ENCODE results near the gene MYLK.
"Not testable (repeated sequence)": the region's sequence is repeated elsewhere in the genome, so short reads cannot be mapped to it uniquely, and the experiment has no call there.

MYLK gene, protein sequence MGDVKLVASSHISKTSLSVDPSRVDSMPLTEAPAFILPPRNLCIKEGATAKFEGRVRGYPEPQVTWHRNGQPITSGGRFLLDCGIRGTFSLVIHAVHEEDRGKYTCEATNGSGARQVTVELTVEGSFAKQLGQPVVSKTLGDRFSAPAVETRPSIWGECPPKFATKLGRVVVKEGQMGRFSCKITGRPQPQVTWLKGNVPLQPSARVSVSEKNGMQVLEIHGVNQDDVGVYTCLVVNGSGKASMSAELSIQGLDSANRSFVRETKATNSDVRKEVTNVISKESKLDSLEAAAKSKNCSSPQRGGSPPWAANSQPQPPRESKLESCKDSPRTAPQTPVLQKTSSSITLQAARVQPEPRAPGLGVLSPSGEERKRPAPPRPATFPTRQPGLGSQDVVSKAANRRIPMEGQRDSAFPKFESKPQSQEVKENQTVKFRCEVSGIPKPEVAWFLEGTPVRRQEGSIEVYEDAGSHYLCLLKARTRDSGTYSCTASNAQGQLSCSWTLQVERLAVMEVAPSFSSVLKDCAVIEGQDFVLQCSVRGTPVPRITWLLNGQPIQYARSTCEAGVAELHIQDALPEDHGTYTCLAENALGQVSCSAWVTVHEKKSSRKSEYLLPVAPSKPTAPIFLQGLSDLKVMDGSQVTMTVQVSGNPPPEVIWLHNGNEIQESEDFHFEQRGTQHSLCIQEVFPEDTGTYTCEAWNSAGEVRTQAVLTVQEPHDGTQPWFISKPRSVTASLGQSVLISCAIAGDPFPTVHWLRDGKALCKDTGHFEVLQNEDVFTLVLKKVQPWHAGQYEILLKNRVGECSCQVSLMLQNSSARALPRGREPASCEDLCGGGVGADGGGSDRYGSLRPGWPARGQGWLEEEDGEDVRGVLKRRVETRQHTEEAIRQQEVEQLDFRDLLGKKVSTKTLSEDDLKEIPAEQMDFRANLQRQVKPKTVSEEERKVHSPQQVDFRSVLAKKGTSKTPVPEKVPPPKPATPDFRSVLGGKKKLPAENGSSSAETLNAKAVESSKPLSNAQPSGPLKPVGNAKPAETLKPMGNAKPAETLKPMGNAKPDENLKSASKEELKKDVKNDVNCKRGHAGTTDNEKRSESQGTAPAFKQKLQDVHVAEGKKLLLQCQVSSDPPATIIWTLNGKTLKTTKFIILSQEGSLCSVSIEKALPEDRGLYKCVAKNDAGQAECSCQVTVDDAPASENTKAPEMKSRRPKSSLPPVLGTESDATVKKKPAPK (N-terminal part only)

DNA sequence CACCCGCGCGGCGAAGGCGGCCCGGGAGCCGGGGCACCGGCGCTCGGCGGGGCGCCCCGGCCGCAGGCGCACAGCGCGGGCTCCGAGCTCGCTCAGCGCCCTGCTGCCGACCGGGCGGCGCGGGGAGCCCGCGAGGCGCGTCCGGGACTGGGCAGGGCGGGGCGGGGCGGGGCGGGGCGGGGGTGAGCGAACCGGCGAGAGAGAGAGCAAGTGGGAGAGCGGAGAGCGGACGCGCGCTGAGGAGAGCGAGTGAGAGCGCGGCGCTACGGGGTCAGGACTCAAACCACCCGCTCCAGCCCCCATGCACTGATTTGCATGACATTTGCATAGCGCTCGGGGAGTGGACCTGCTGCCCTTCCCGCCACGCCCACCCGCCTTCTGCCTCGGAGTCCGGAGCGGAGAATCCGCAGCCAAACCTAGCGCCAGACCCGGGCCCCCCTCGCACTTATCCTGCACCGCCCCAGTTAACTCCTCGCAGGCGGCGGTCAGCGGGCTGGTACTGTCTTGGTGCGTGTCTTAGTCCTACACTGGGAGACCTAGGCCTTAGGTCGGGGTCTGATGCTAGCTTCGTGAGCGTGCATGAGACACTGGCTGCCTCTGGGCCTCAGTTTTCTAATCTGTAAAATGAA, at the start of gene MYLK:
TSS of gene MYLK (minus strand) at position 130 of the 629 bp plus-strand sequence. CDS start 90,491 bp downstream, outside the sequence.
- no peak for DNase-seq (ENCODE audit: low read depth in 2 of 2)

GRCh38 chr3:123930445-123930844, 46.3 kb upstream of the MYLK start:
- DNase-seq (ENCODE audit: low read depth in 2 of 2) = no peak

DNA sequence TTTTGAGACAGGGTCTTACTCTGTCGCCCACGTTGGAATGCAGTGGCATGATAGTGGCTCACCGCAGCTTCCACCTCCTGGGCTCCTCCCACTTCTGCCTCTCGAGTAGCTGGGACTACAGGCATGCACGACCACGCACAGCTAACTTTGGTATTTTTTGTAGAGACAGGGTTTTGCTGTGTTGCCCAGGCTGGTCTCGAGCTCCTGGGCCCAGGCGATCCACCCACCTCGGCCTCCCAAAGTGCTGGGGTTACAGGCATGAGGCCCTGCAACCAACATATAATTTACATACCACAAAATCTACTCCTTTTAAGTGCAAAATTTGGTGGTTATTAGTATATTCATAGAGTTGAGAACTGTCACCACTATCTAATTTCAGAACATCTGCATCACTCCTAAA, 45.2 kb upstream of the MYLK start:
- no peak for DNase-seq (ENCODE audit: low read depth in 2 of 2)

GRCh38 chr3:123926396-123926795, 42.3 kb upstream of the MYLK start:
- DNase-seq (ENCODE audit: low read depth in 2 of 2) = no peak

GRCh38 chr3:123920868-123921267, 36.7 kb upstream of the MYLK start:
- no peak for DNase-seq (ENCODE audit: low read depth in 2 of 2)

- no peak for DNase-seq (ENCODE audit: low read depth in 2 of 2)
Measured at GRCh38 chr3:123920383-123920782, 36.3 kb upstream of the MYLK start.

- no peak for DNase-seq (ENCODE audit: low read depth in 2 of 2)
Measured at GRCh38 chr3:123919353-123919752, 35.2 kb upstream of the MYLK start.

DNA sequence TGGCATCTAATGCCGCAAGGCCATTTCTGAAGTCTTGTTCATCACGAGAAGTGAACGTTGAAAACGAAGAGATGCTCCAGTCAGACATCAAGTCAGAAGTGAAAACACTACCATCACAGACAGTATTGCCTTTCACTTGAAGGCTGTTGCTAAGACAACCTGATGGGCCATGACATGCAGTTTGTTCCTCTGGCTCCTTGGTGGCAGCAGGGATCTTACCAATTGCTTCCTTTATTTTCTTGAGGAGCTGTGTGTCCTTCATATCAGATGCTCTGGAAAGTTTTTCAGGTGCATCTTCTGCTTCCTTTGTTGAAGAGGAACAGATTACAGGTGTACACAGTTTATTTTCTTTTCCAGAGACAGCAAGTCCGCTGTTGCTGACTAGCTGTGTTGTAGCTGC, 30.7 kb upstream of the MYLK start:
- no peak for DNase-seq (ENCODE audit: low read depth in 2 of 2)

DNA sequence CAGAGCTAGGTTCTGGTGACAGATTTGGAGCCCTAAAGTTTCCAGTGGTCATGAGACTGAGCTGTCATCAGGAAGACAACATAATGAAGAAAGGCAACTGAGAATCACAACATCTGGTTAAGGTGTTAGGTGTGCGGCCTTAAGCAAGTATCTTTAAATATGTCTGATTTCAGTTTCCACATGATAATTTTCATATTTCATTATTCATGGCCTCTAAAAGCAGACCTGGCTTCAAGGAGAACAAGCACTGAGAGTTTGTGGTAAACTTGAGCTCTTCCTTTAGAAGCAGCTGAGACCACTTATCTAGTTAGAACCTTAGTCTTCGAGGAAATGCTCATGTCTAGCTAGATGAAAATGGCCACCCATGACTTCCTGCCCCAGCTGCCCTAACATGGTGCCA, 25.7 kb upstream of the MYLK start:
- DNase-seq (ENCODE audit: low read depth in 2 of 2) = no peak

GRCh38 chr3:123907720-123908119, 23.6 kb upstream of the MYLK start:
- DNase-seq (ENCODE audit: low read depth in 2 of 2) = no peak

DNA sequence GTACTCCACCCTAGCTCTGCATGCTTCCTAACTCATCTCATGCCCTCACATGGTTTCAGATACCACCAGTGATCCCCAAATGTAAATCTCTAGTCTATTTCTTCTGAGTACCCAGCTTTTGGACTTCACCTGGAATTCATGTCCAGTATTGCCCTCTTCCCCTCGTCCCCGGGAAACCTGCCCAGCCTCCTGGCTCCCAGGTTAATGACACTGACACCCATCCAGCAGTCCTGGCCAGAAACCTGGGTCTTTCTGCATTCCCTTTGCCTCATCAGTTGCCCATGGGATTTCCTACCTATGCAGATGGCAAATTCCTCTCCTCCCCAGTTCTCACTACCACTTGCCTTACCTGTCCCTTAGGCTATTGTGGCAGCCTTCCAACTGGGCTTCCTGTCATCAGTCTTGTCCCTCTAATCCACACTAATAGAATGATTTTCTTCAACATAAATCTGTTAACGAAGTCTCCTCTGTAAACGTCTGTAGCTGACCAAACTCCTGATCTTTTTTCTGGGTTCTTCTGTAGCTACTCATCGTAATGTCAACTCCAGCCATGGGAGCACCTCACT, 15.3 kb upstream of the MYLK start:
- no peak for DNase-seq (ENCODE audit: low read depth in 2 of 2)

DNA sequence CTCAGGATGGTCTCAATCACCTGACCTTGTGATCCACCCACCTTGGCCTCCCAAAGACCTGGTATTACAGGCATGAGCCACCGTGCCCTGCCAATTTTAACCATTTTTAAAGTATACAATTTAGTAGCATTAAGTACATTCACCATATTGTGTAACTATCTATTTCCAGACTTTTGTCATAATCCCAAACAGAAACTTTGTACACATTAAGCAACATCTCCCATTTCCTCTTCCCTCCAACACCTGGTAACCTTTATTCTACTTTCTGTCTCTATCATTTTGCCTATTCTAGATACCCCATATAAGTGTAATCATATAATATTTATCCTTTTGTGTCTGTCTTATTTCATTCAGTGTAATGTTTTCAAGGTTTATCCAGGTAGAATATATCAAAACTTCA, 8.9 kb upstream of the MYLK start:
- DNase-seq (ENCODE audit: low read depth in 2 of 2) = no peak

DNA sequence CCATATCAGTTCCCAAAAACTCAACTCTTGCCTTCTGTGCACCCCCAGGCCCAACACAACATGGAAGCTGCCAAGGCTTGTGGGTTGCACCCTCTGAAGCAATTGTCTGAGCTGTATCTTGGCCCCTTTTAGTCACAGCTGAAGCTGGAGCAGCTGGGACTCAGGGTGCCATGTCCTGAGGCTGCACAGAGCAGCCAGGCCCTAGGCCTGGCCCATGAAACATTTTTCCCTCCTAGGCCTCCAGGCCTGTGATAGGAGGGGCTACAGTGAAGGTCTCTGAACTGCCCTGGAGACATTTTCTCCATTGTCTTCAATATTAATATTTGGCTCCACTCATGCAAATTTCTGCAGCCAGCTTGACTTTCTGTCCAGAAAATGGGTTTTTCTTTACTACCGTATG, 8.1 kb upstream of the MYLK start:
- no peak for DNase-seq (ENCODE audit: low read depth in 2 of 2)

DNA sequence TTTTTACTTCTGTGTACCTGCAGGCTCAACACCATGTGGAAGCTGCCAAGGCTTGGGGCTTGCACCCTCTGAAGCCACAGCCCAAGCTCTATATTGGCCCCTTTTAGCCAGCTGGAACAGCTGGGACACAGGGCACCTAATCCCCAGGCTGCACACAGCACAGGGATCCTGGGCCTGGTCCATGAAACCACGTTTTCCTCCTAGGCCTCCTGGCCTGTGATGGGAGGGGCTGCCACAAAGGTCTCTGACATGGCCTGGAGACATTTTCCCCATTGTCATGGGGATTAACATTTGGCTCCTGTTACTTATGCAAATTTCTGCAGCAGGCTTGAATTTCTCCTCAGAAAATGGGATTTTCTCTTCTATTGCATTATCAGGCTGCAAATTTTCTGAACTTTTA, 6.9 kb upstream of the MYLK start:
- not testable (repeated sequence) for DNase-seq (ENCODE audit: low read depth in 2 of 2)

GRCh38 chr3:123890162-123890561, 6.0 kb upstream of the MYLK start:
- DNase-seq (ENCODE audit: low read depth in 2 of 2) = not testable (repeated sequence)

- DNase-seq (ENCODE audit: low read depth in 2 of 2) = no peak
Measured at GRCh38 chr3:123884993-123885392, 861 bp upstream of the MYLK start.

DNA sequence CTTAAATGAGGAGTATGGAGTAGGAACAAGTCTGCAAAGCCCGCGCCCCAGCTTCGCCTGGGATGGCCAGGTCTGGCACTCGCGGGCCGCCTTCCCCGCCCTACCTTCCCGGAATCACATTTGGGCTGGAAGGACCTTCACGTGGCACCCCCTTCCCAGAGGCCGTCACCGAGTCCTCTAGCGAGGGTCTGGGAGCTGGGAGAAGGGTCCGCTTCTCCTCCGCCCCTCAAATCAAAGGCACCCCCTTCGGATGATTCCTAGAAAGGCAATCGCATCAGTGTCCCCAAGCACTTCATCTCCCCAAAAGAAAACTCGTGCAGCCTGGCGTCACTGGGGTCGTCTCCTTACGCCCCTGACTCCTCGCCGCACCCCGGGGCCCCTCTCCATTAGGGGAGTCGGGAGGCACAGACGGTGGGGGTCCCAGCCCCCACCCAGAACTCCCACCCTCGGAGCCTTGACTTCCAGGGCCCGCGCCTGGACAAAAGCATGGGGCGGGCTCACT, 380 bp downstream of the MYLK start:
- no peak for DNase-seq (ENCODE audit: low read depth in 2 of 2)

DNA sequence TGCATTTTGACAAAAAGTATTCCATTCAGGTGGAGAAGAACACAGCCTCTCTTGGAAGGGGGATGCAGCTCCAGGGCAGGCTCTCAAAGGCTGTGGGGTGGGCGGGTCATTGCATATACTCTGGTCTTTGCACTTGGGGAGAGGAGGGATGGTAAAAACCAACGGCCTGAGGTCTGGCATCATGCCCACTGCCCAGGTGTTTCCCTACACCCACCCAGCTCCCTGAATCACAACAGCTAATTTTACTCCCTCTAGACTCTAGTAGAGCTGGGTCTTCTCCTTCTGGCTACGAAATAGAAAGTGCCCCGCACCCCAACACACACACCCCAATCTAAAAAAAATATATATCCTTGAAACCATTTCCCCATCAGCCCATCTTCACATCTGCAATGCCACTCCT, 1.0 kb downstream of the MYLK start:
- no peak for DNase-seq (ENCODE audit: low read depth in 2 of 2)

GRCh38 chr3:123881771-123882170, 2.4 kb downstream of the MYLK start:
- no peak for DNase-seq (ENCODE audit: low read depth in 2 of 2)

DNA sequence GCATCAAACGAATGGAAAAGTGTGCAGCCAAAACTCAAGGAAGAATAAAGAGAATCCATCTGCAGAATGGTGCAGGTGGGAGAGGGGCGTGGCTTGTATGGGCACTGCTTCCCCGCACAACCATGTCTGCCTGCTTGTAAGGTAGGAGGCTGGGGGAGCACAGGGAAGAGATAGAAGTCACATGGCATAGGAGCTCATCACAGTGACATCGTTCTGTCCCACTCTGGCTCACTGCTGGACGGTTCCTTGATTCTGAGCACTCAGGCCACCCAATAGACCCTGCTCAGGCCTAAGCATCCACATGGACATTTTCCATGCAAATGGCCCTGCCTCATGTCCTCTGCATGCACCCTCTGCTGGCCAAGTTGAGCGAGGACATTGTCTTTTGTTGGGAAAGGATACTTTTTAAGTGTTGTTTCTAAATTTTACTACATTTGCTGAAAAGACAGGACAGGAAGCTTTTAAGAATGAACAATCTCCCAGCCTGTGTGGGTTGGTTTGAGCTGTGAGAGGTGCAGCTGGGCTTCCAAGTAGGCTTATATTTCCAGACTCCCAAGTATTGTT, 3.1 kb downstream of the MYLK start:
- no peak for DNase-seq (ENCODE audit: low read depth in 2 of 2)

DNA sequence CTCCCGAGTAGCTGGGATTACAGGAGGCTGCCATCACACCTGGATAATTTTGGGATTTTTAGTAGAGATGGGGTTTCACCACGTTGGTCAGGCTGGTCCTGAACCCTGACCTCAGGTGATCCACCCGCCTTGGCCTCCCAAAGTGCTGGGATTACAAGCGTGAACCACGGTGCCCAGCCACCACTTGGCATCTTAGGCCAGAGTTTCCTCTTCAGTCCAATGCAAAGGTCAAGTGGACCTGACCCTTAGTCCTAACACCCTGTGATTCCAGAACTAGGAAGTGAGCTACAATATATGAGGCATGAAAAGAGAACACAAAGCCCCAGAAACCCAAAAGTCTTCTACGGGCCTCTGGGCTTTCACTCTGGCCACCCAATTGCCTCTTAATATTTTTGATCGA, 5.3 kb downstream of the MYLK start:
- DNase-seq (ENCODE audit: low read depth in 2 of 2) = no peak

Measured in stimulated activated CD8-positive, alpha-beta memory T cell treated with anti-CD3 and anti-CD28 coated beads, Interleukin-15, amount 100 ng/mL, for 4 hours (primary cell).